ENCODE measurements around the gene VSIG8.
A peak's percentile ranks its signal among the peaks of the same experiment; 100 is the strongest.

The VSIG8 gene

DNA sequence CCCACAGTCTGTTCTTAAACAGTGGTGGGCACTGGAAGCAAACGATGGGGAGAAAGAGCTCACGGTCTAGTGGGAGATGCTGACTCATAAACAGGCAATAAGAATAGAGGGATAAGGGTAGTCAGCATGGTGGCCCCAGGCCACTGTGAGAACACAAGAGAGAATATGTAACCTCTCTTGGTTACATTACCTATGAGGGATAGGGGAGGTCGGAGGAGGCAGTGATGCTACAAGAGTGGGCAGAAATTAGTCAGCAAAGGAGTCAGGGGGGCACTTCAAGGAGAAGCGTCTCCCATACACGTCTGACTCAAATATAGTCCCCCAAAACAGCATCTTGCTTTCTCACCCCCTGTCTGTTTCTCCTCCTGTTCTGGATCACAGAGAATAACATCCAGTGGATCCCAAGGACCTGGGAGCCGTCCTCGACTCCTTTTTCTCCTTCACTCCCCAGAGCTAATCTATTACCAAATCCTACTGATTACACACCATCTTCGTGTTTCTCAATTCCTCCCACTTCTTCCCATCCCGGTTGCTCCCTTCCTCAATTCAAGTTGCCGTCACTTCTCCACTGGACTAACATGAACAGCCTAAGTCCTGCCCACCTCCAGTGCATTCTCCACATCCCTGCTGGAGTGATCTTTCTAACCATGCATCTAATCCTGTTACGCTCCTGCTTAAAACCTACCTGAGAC lies 33.7 kb downstream of the VSIG8 start:
- DNase-seq: peak in 3 of 14 donors; percentile 18 to 65 (median 40)

DNA sequence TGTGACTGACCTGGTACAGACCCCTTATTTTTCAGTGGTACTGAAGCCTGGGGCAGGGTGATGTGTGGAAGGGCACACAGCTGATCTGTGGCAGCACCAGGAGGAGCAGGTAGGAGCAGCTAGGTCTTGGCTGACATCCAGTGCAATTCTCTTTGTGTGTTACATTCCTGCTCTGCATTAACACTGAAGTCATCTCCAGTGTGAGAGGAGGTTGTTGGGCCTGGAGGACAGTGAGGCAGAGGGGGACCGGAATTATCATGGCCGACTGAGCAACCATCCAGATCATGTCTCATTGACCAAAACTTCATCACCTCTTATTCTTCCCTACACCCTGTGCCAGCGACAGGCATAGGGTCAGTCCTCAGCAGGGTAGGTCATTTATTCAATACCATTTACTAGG lies 34.3 kb downstream of the VSIG8 start:
- DNase-seq: no peak

DNA sequence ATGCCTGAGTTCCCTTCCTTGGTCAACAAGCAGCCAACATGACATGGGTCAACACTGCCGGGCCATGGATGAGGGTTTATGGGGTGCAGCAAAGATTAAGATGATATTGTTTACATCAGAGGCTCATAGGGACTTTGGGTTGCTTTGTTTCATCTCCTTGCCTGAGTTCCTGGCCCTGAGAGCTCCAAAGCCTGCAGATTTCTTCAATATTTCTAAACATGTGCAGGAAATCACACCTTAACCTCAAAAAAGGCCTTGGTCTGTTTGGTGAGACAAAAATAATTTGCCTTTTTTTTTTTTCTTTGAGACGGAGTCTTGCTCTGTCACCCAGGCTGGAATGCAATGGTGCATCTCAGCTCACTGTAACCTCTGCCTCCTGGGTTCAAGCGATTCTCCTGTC lies 34.9 kb downstream of the VSIG8 start:
- DNase-seq: no peak

DNA sequence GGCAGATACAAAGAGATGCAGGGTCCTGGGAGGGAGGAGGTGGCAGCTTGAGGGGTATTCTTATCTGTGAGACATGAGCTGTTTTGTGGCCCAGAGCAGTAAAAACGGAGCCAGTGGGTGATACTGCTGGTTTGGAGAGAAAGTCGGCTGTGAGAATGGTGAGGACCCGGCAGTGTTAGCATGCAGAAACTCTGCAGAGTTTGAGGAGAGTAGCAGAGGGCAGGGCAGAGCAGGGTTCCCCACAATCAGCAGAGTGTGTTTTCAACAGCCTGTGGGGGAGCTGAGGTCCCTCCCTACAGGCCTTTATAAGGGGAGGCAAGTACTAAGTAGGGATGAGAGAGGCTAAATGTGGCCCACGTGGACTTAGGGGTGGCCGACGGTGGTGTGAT lies 35.4 kb downstream of the VSIG8 start:
- DNase-seq: no peak

DNA sequence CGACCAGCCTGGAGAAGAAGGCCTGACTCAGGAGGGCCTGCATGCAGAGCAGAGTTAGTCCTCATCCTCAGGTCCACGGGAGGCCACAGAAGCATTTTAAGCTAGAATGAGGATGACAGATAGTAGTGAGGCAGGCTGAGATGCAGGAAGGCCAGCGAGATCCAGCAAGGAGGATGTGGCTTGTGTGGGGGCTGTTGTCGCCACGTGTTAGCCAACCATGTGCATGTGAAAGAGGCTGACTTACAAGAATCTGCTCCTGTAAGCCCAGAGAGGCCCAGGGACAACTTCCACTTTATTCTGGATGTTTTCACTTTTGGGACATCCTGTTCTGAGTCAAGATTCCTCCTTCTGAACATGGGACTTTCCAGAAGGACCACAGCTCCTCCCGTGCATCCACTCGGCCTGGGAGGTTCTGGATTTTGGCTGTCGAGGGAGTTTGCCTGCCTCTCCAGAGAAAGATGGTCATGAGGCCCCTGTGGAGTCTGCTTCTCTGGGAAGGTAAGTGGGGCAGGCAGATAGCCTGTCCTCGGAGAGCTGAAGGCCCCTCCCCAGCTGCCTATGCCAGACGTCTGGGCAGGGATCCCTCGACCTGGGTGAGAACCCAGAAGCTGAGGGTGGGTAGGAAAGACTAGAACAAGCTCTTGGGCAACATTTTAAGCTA lies 35.9 kb downstream of the VSIG8 start, which contains the start of gene SLAMF8:
Gene SLAMF8 (plus strand): TSS at position 433 of the 661 bp plus-strand sequence. CDS start 26 bp downstream, at position 459.
- DNase-seq: peak in 7 of 14 donors; percentile 1 to 42 (median 17)

DNA sequence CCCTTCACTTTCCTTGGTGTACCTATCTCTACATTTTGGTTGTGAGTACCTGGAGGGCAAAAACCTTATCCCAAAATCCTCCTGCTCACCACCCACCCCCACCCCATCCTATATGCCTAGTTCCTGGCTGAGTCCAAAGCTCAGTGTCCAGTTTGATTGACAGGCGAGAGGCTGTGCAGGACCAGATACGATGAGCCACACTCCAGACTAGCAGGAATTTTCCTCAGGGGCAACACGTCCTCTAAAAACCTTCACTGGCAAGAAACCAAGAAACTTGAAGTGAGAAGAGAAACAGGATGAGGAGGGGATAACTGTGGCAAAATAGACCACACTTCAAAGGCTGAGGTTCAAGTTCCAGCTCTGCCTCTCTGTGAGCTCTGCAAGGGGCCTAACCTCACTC lies 36.9 kb downstream of the VSIG8 start:
- DNase-seq: no peak

DNA sequence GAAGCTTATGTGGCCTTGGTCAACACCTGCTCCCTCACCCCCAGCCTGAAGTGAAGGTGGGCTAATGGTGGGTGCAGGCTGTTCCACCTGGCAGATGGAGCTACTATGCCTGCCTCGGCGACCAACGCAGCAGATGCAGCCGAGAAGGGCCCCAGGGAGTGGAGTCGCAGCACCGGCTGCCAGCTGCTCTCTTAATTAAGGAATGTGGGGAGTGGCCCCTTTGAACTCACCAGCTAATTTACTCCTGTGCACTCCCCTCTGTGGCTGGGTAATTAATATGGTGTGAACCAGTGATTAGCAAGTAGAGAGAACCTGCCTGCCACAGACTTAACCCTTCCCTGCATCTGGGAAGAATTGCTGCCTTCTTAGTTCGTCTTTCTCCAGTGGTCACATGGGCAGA lies 39.1 kb downstream of the VSIG8 start:
- no peak for DNase-seq

DNA sequence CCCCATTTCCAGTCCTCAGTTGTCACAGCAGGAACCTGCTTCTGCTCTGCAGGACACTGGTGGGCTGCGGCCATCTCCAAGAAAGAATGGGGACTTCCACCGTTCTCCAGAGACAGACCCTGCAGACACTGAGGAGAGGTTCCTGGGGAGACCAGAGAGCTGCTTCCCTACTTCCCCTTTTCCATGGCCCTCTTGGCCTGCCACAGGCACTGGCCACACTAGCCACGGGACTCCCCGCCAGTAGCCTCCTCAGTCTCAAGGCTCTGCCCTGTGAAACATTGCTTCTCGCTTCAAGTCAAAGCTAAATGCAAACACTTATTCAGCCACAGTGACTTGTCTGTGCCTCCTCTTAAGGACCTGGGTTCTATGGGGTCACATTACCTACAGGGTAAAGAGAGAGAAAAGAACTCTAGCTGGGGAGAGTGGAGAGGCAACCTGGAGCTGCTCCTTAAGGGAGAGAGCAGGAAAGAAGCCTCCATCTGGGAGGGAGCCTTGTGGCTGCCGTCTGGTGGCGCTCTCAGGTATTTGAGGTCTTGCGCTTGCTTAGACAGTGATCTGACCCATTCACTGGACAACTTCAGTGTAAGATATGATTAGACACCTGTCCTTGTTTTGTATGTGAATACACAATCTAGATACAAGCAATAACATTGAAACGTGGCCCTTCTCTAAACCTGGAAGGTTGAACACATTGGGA lies 41.1 kb downstream of the VSIG8 start:
- DNase-seq: peak in 3 of 14 donors; percentile 9 to 27 (median 10)

DNA sequence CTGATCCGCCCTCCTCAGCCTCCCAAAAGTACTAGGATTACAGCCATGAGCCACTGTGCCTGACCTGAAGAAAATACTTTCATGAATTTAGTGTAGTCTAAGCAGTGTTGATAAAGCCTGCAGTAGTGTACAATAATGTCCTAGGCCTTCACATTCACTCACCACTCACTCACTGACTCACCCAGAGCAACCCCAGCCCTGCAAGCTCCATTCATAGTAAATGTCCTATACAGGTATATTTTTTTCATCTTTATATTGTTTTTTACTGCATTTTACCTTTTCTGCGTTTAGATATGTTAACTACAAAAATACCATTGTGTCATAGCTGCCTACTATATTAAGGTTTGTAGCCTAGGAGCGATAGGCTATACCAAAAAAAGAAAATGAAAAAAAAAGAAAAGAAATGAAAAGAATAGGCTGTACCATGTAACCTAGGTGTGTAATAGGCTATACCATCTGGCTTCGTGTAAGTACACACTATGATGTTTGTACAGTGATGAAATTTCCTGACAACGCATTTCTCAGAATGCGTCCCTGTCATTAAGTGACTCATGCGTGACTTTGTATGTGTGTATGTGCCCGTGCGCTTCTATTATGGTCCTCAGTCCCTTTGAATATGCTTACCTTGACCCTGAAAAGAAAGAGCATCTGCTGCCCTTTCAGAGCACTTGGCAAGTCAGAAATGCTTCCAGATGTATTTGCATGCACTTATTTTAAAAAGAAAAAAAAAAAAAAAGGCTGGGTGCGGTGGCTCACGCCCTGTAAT lies 45.0 kb downstream of the VSIG8 start:
- DNase-seq: no peak

DNA sequence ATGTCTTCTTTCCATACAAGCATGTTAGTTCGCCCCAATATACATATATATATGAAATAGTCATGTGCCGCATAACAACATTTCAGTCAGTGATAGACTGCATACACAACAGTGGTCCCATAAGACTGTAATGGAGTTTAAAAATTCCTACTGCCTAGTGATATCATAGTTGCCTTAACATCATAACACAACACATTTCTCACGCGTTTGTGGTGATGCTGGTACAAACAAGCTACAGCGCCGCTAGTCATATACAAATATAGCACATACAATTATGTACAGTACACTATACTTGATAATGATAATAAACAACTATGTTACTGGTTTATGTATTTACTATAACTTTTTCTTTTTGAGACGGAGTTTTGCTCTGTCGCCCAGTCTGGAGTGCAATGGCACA lies 46.5 kb downstream of the VSIG8 start:
- DNase-seq: no peak

DNA sequence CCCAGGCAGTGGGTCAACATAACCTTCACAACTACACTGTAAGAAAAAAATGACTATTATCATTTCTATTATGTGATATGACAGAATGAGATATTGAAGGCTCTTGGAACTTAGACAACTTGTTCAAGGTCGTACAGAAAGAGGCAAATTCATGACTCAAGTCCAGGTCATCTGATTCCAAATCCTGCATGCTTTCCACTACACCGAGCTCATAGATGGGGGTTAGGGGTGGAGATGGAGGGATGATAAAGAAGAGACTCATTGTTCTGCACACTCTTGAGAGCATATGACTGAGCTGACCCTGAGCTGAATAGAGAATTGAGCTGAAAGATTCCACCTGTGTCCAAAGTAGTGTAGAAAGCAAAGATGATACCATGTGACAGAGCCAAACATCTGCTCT lies 57.5 kb downstream of the VSIG8 start:
- no peak for DNase-seq

All from C1 segment of cervical spinal cord (tissue), 14 donors.